WTC11 (cell line): ENCODE results near the gene GRAMD4. TPM values are rescaled to one million over a fixed set of nuclear protein-coding genes. Genes with fewer than 3 reads are reported as not detected.

Experiments
- ATAC-seq: fragments of 200-7000 bp; cut with Tn5 transposase; 2 replicates; pipeline ENCODE4 v1.10.0; 2021; ENCODE audit warnings: mild to moderate bottlenecking, moderate library complexity
- CTCF ChIA-PET: fragments of 300-600 bp; sonication (Branson Sonifier 250); formaldehyde crosslinking; loops from one replicate; lab custom pipeline; 2021; ENCODE audit warnings: antibody characterized with exemption; lab: Charles Lee
- POLR2A ChIA-PET: fragments of 350-600 bp; sonication (Branson Sonifier 250); formaldehyde crosslinking; loops from one replicate; lab custom pipeline; 2021; ENCODE audit warnings: antibody characterized with exemption; lab: Charles Lee
- DNase-seq: peaks from one replicate; pipeline ENCODE4 v3.0.0; 2021; ENCODE audit warnings: low spot score
- H3K27ac Mint-ChIP-seq: 2 replicates; pipeline ENCODE4 v1.8.0; 2021; ENCODE audit warnings: mixed read lengths
- H3K27me3 Mint-ChIP-seq: 2 replicates; pipeline ENCODE4 v1.8.0; 2021; ENCODE audit warnings: low read depth, mild to moderate bottlenecking, moderate library complexity, mixed read lengths
- H3K36me3 Mint-ChIP-seq: 2 replicates; pipeline ENCODE4 v1.8.0; 2021; ENCODE audit warnings: mixed read lengths
- H3K4me1 Mint-ChIP-seq: 2 replicates; pipeline ENCODE4 v1.8.0; 2022; ENCODE audit warnings: mixed read lengths
- H3K4me3 Mint-ChIP-seq: 2 replicates; pipeline ENCODE4 v1.8.0; 2021; ENCODE audit warnings: mild to moderate bottlenecking, moderate library complexity, mixed read lengths
- H3K9me3 Mint-ChIP-seq: 2 replicates; pipeline ENCODE4 v1.8.0; 2021; ENCODE audit warnings: mixed read lengths
- AR ChIP-seq: fragments of 250-450 bp; sonication (Bioruptor Pico); IDR thresholded peaks from 2 replicates; pipeline ENCODE4 v1.9.0; 2021; ENCODE audit warnings: mild to moderate bottlenecking
- CTCF ChIP-seq: fragments of 200-600 bp; IDR thresholded peaks from 2 replicates; pipeline ENCODE4 v1.8.0; 2022; ENCODE audit warnings: antibody characterized with exemption
- E2F1 ChIP-seq: sonication (generic); formaldehyde crosslinking; IDR thresholded peaks from 2 replicates; pipeline ENCODE4 v1.8.0; 2022; ENCODE audit warnings: mild to moderate bottlenecking, missing genetic modification reagents
- ELF4 ChIP-seq: sonication (generic); formaldehyde crosslinking; IDR thresholded peaks from 2 replicates; pipeline ENCODE4 v1.8.1; 2022; ENCODE audit warnings: low read depth, mild to moderate bottlenecking, moderate library complexity, missing genetic modification reagents
- FOXP4 ChIP-seq: sonication (generic); formaldehyde crosslinking; IDR thresholded peaks from 2 replicates; pipeline ENCODE4 v1.8.0; 2022; ENCODE audit warnings: mild to moderate bottlenecking, missing genetic modification reagents
- GABPB1 ChIP-seq: sonication (generic); formaldehyde crosslinking; IDR thresholded peaks from 2 replicates; pipeline ENCODE4 v1.8.1; 2023; ENCODE audit warnings: mild to moderate bottlenecking, missing genetic modification reagents
- IRF2 ChIP-seq: sonication (generic); formaldehyde crosslinking; IDR thresholded peaks from 2 replicates; pipeline ENCODE4 v1.8.0; 2022; ENCODE audit warnings: low read depth, missing genetic modification reagents, borderline replicate concordance
- MYBL2 ChIP-seq: sonication (generic); formaldehyde crosslinking; IDR thresholded peaks from 2 replicates; pipeline ENCODE4 v1.8.1; 2023; ENCODE audit warnings: mild to moderate bottlenecking, moderate library complexity, missing genetic modification reagents
- NFYB ChIP-seq: sonication (generic); formaldehyde crosslinking; conservative IDR thresholded peaks from 2 replicates; pipeline ENCODE4 v1.8.0; 2022; ENCODE audit warnings: low read depth, missing genetic modification reagents
- RELA ChIP-seq: sonication (generic); formaldehyde crosslinking; IDR thresholded peaks from 2 replicates; pipeline ENCODE4 v1.8.1; 2022; ENCODE audit warnings: missing genetic modification reagents, mild to moderate bottlenecking, borderline replicate concordance
- SOX15 ChIP-seq: fragments of 250-450 bp; sonication (Bioruptor Pico); IDR thresholded peaks from 2 replicates; pipeline ENCODE4 v1.9.0; 2021; ENCODE audit warnings: mild to moderate bottlenecking
- TP53 ChIP-seq: sonication (generic); formaldehyde crosslinking; IDR thresholded peaks from 2 replicates; pipeline ENCODE4 v1.8.1; 2023; ENCODE audit warnings: mild to moderate bottlenecking, missing genetic modification reagents
- ZMAT4 ChIP-seq: fragments of 250-450 bp; sonication (Bioruptor Pico); IDR thresholded peaks from 2 replicates; pipeline ENCODE4 v1.9.0; 2021; ENCODE audit warnings: mild to moderate bottlenecking
- ZNF281 ChIP-seq: sonication (generic); formaldehyde crosslinking; IDR thresholded peaks from 2 replicates; pipeline ENCODE4 v1.8.0; 2023; ENCODE audit warnings: mild to moderate bottlenecking, missing genetic modification reagents
- ZNF396 ChIP-seq: fragments of 250-450 bp; sonication (Bioruptor Pico); IDR thresholded peaks from 2 replicates; pipeline ENCODE4 v1.8.0; 2021; ENCODE audit warnings: mild to moderate bottlenecking, moderate library complexity, borderline replicate concordance
- ZNF532 ChIP-seq: fragments of 250-450 bp; sonication (Bioruptor Pico); IDR thresholded peaks from 2 replicates; pipeline ENCODE4 v1.9.0; 2021; ENCODE audit warnings: mild to moderate bottlenecking, borderline replicate concordance
- total RNA-seq: library from RNA; stranded (reverse); gene quantifications from 3 replicates; pipeline ENCODE4 v1.2.3, GENCODE V29; 2021

GRAMD4 gene
- total RNA-seq, 1 experiment from 2014 or later: 41.0 TPM

- TF ChIP-seq AR: no peak
- TF ChIP-seq SOX15 (CRISPR knock-in tag): no peak
- TF ChIP-seq GABPB1 (CRISPR knock-in tag): no peak
- TF ChIP-seq MYBL2 (CRISPR knock-in tag): no peak
- TF ChIP-seq ZMAT4 (CRISPR knock-in tag): no peak
These were observed 46.5 kb downstream of the GRAMD4 start (continued) for GRCh38 chr22:46666577-46667244.

GRCh38 chr22:46667245-46667623 is 47.0 kb downstream of the GRAMD4 start:
- no peak for DNase-seq
- H3K4me3 Mint-ChIP-seq: no peak overlapping the region
- CTCF ChIA-PET: no interaction called here
- TF ChIP-seq RELA (CRISPR knock-in tag) (no peak), ZNF281 (CRISPR knock-in tag) (no peak), TP53 (CRISPR knock-in tag) (no peak), IRF2 (CRISPR knock-in tag) (no peak), ZNF396 (CRISPR knock-in tag) (no peak), FOXP4 (CRISPR knock-in tag) (no peak)
- TF ChIP-seq, all 79 proteins: peak for 0
- Mint-ChIP-seq H3K36me3 (peaks cover 3% of the 10 kb centered on the region; the same call in 1 of the 2 replicates), H3K27me3 (no peaks in the 10 kb centered on the region), H3K27ac (no peak overlapping the region), H3K4me1 (no peaks in the 10 kb centered on the region), H3K9me3 (no peaks in the 10 kb centered on the region)
- POLR2A ChIA-PET: no interaction called here
- ATAC-seq: no peak

- ATAC-seq (no peak), DNase-seq (no peak)
- ChIA-PET POLR2A (interaction anchor here (0.6 kb wide), 1 partner anchor 151 kb away, joined by 3 read pairs; no protein-coding TSS in a partner anchor), CTCF (interaction anchor here (0.8 to 1.0 kb wide), 2 partner anchors 14 to 105 kb away, joined by 3 to 5 read pairs; no protein-coding TSS in a partner anchor)
- Mint-ChIP-seq H3K4me1 (no peaks in the 10 kb centered on the region), H3K4me3 (no peak overlapping the region), H3K36me3 (peaks cover 3% of the 10 kb centered on the region; the same call in 1 of the 2 replicates), H3K27me3 (no peaks in the 10 kb centered on the region), H3K9me3 (no peaks in the 10 kb centered on the region), H3K27ac (no peak overlapping the region)
- TF ChIP-seq ZNF532 (CRISPR knock-in tag) (no peak), CTCF (no peak), ELF4 (CRISPR knock-in tag) (no peak), E2F1 (CRISPR knock-in tag) (no peak), NFYB (CRISPR knock-in tag) (no peak)
These were observed 47.9 kb downstream of the GRAMD4 start for GRCh38 chr22:46668116-46668515.
